GM23338 (cell line): ENCODE results near the gene NUBPL. TPM values are rescaled to one million over a fixed set of nuclear protein-coding genes. Genes with fewer than 3 reads are reported as not detected.

Experiments
- ATAC-seq: fragments of 200-7000 bp; cut with Tn5 transposase; 3 replicates; pipeline ENCODE4 v1.9.1; 2020
- DNase-seq: peaks from one replicate; pipeline ENCODE4 v3.0.0-alpha.2; 2015; ENCODE audit warnings: low spot score
- H2AFZ ChIP-seq: fragments of 200-600 bp; sonication (generic); 2 replicates; pipeline ENCODE4 v1.8.0; 2016; ENCODE audit warnings: antibody characterized with exemption, mild to moderate bottlenecking, moderate library complexity
- H3F3A ChIP-seq: fragments of 200-600 bp; sonication (generic); replicated peaks from 2 replicates; pipeline ENCODE4 v1.8.0; 2017; ENCODE audit warnings: antibody characterized with exemption, mixed run types, low read depth
- H3K27ac ChIP-seq: fragments of 200-600 bp; sonication (generic); 2 replicates; pipeline ENCODE4 v1.6.1; 2016; ENCODE audit warnings: low read depth
- H3K27me3 ChIP-seq: fragments of 200-600 bp; sonication (generic); 2 replicates; pipeline ENCODE4 v1.8.0; 2016; ENCODE audit warnings: mild to moderate bottlenecking, mixed run types, moderate library complexity; ENCODE audit not compliant: insufficient read depth
- H3K36me3 ChIP-seq: fragments of 200-600 bp; sonication (generic); 2 replicates; pipeline ENCODE4 v1.8.0; 2016; ENCODE audit warnings: mild to moderate bottlenecking; ENCODE audit not compliant: insufficient read depth
- H3K4me1 ChIP-seq: fragments of 200-600 bp; sonication (generic); 2 replicates; pipeline ENCODE4 v1.8.0; 2016; ENCODE audit warnings: mild to moderate bottlenecking, moderate library complexity; ENCODE audit not compliant: insufficient read depth
- H3K4me2 ChIP-seq: fragments of 200-600 bp; sonication (generic); 2 replicates; pipeline ENCODE4 v1.7.1; 2017; ENCODE audit warnings: mixed run types
- H3K4me3 ChIP-seq: fragments of 200-600 bp; sonication (generic); 2 replicates; pipeline ENCODE4 v1.6.1; 2016; ENCODE audit warnings: mixed run types
- H3K79me2 ChIP-seq: fragments of 200-600 bp; sonication (generic); replicated peaks from 2 replicates; pipeline ENCODE4 v1.8.0; 2017; ENCODE audit warnings: mild to moderate bottlenecking; ENCODE audit not compliant: insufficient read depth
- H3K9me2 ChIP-seq: fragments of 200-600 bp; sonication (generic); 2 replicates; pipeline ENCODE4 v1.8.0; 2017; ENCODE audit not compliant: insufficient read depth
- H4K20me1 ChIP-seq: fragments of 200-600 bp; sonication (generic); replicated peaks from 2 replicates; pipeline ENCODE4 v1.8.0; 2017; ENCODE audit warnings: mild to moderate bottlenecking; ENCODE audit not compliant: insufficient read depth
- H3K27ac Mint-ChIP-seq: 2 replicates; pipeline ENCODE4 v1.8.0; 2020; ENCODE audit warnings: inconsistent platforms, mild to moderate bottlenecking, moderate library complexity, mixed read lengths
- H3K27me3 Mint-ChIP-seq: 3 replicates; pipeline ENCODE4 v1.8.0; 2022; ENCODE audit warnings: low read depth, mild to moderate bottlenecking, moderate library complexity, mixed read lengths, inconsistent platforms; ENCODE audit not compliant: insufficient read depth, poor library complexity
- H3K36me3 Mint-ChIP-seq: 3 replicates; pipeline ENCODE4 v1.8.0; 2021; ENCODE audit warnings: low read depth, mild to moderate bottlenecking, inconsistent platforms, moderate library complexity, mixed read lengths
- H3K4me1 Mint-ChIP-seq: 3 replicates; pipeline ENCODE4 v1.8.0; 2020; ENCODE audit warnings: mild to moderate bottlenecking, inconsistent platforms, mixed read lengths
- H3K4me3 Mint-ChIP-seq: 3 replicates; pipeline ENCODE4 v1.8.0; 2021; ENCODE audit warnings: moderate library complexity, mild to moderate bottlenecking, inconsistent platforms, mixed read lengths
- H3K9me3 Mint-ChIP-seq: 3 replicates; pipeline ENCODE4 v1.8.0; 2020; ENCODE audit warnings: moderate library complexity, mild to moderate bottlenecking, inconsistent platforms, mixed read lengths
- CREB1 ChIP-seq: fragments of 250-450 bp; sonication (Bioruptor Pico); IDR thresholded peaks from 2 replicates; pipeline ENCODE4 v1.5.0; 2020; ENCODE audit warnings: low read depth, mild to moderate bottlenecking, moderate library complexity
- ETS1 ChIP-seq: IDR thresholded peaks from 2 replicates; pipeline ENCODE4 v1.6.1; 2016; ENCODE audit warnings: antibody characterized with exemption
- NANOG ChIP-seq: IDR thresholded peaks from 2 replicates; pipeline ENCODE4 v1.6.1; 2016; ENCODE audit warnings: antibody characterized with exemption, borderline replicate concordance
- POLR2AphosphoS5 ChIP-seq: IDR thresholded peaks from 2 replicates; pipeline ENCODE4 v1.6.1; 2016; ENCODE audit warnings: antibody characterized with exemption, low read depth
- STAT1 ChIP-seq: IDR thresholded peaks from one replicate; pipeline ENCODE4 v1.6.1; 2016; ENCODE audit warnings: antibody characterized with exemption; ENCODE audit not compliant: unreplicated experiment
- ZNF114 ChIP-seq: fragments of 250-450 bp; sonication (Bioruptor Pico); IDR thresholded peaks from 2 replicates; pipeline ENCODE4 v1.5.0; 2020; ENCODE audit warnings: mild to moderate bottlenecking, moderate library complexity
- long read RNA-seq: library from polyadenylated mRNA; unstranded; transcript quantifications from one replicate; pipeline ENCODE4 v2.0.0, GENCODE V29; 2020; ENCODE audit not compliant: unreplicated experiment
- polyA plus RNA-seq: library from polyadenylated mRNA; unstranded; fragments of >200 nt; fragmentation: Nextera tagmentation; extraction: Ambion mirVana; gene quantifications from 2 replicates; pipeline ENCODE4 v1.2.1, GENCODE V29; 2016
- total RNA-seq: library from RNA; depleted of rRNA; stranded (reverse); fragments of >200 nt; shearing (Covaris generic); gene quantifications from 2 replicates; pipeline ENCODE4 v1.2.3, GENCODE V29; 2014; rRNA removed
- TF ChIP-seq, protein P1 (sequence below): fragments of 250-450 bp; sonication (Bioruptor Pico); IDR thresholded peaks from 2 replicates; pipeline ENCODE4 v1.5.0; 2020; ENCODE audit warnings: mild to moderate bottlenecking, moderate library complexity

The NUBPL gene
- total RNA-seq, result 20.7 and 21.4 TPM in 2 replicates
- polyA plus RNA-seq, result 6.0 and 6.1 TPM in 2 replicates
- long read RNA-seq, transcript NUBPL-201 (11 exons, 3,049 nt), result major isoform, 5 of 7 reads
- long read RNA-seq, partial matches to known transcripts, result 1 of 7 reads
- long read RNA-seq, other reads (novel, unspliced or antisense), result 1 of 7 reads

- no peaks in the 10 kb centered on the region for H3K36me3 ChIP-seq
- peaks cover 6% of the 10 kb centered on the region; the same call in 1 of the 3 replicates for H3K9me3 Mint-ChIP-seq
- peak; percentile 94 for ATAC-seq
- peaks cover 4% of the 10 kb centered on the region; the same call in 2 of the 3 replicates for H3K36me3 Mint-ChIP-seq
- H3F3A ChIP-seq, result no peaks in the 10 kb centered on the region
- peaks cover 5% of the 10 kb centered on the region; the same call in 2 of the 3 replicates for H3K4me1 Mint-ChIP-seq
- H3K27ac Mint-ChIP-seq, result peak within 1 kb of the TSS; percentile 94
- H2AFZ ChIP-seq, result peak within 1 kb of the TSS; percentile 96
- peak within 1 kb of the TSS; percentile 84 for H3K4me2 ChIP-seq
- peak; percentile 97 for DNase-seq
- H3K27me3 ChIP-seq, result no peaks in the 10 kb centered on the region
- H4K20me1 ChIP-seq, result no peaks in the 10 kb centered on the region
- peak within 1 kb of the TSS; percentile 79 for H3K4me3 ChIP-seq
- TF ChIP-seq CREB1 (peak; percentile 100), NANOG (no peak), STAT1 (no peak), ETS1 (0 out of 2 replicates have a peak, but pooled peaks have one; percentile 43), ZNF114 (CRISPR knock-in tag) (no peak), POLR2AphosphoS5 (peak; percentile 66)
- TF ChIP-seq, protein P1, sequence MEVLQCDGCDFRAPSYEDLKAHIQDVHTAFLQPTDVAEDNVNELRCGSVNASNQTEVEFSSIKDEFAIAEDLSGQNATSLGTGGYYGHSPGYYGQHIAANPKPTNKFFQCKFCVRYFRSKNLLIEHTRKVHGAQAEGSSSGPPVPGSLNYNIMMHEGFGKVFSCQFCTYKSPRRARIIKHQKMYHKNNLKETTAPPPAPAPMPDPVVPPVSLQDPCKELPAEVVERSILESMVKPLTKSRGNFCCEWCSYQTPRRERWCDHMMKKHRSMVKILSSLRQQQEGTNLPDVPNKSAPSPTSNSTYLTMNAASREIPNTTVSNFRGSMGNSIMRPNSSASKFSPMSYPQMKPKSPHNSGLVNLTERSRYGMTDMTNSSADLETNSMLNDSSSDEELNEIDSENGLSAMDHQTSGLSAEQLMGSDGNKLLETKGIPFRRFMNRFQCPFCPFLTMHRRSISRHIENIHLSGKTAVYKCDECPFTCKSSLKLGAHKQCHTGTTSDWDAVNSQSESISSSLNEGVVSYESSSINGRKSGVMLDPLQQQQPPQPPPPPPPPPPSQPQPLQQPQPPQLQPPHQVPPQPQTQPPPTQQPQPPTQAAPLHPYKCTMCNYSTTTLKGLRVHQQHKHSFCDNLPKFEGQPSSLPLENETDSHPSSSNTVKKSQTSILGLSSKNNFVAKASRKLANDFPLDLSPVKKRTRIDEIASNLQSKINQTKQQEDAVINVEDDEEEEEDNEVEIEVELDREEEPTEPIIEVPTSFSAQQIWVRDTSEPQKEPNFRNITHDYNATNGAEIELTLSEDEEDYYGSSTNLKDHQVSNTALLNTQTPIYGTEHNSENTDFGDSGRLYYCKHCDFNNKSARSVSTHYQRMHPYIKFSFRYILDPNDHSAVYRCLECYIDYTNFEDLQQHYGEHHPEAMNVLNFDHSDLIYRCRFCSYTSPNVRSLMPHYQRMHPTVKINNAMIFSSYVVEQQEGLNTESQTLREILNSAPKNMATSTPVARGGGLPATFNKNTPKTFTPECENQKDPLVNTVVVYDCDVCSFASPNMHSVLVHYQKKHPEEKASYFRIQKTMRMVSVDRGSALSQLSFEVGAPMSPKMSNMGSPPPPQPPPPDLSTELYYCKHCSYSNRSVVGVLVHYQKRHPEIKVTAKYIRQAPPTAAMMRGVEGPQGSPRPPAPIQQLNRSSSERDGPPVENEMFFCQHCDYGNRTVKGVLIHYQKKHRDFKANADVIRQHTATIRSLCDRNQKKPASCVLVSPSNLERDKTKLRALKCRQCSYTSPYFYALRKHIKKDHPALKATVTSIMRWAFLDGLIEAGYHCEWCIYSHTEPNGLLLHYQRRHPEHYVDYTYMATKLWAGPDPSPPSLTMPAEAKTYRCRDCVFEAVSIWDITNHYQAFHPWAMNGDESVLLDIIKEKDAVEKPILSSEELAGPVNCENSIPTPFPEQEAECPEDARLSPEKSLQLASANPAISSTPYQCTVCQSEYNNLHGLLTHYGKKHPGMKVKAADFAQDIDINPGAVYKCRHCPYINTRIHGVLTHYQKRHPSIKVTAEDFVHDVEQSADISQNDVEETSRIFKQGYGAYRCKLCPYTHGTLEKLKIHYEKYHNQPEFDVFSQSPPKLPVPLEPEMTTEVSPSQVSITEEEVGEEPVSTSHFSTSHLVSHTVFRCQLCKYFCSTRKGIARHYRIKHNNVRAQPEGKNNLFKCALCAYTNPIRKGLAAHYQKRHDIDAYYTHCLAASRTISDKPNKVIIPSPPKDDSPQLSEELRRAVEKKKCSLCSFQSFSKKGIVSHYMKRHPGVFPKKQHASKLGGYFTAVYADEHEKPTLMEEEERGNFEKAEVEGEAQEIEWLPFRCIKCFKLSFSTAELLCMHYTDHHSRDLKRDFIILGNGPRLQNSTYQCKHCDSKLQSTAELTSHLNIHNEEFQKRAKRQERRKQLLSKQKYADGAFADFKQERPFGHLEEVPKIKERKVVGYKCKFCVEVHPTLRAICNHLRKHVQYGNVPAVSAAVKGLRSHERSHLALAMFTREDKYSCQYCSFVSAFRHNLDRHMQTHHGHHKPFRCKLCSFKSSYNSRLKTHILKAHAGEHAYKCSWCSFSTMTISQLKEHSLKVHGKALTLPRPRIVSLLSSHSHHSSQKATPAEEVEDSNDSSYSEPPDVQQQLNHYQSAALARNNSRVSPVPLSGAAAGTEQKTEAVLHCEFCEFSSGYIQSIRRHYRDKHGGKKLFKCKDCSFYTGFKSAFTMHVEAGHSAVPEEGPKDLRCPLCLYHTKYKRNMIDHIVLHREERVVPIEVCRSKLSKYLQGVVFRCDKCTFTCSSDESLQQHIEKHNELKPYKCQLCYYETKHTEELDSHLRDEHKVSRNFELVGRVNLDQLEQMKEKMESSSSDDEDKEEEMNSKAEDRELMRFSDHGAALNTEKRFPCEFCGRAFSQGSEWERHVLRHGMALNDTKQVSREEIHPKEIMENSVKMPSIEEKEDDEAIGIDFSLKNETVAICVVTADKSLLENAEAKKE (CRISPR knock-in tag), result no peak
- no peaks in the 10 kb centered on the region for H3K9me2 ChIP-seq
- H3K4me3 Mint-ChIP-seq, result peak within 1 kb of the TSS; percentile 94
- H3K27ac ChIP-seq, result no peak within 1 kb of the TSS
- H3K27me3 Mint-ChIP-seq, result peaks cover 10% of the 10 kb centered on the region
- no peaks in the 10 kb centered on the region for H3K79me2 ChIP-seq
- peaks cover 5% of the 10 kb centered on the region for H3K4me1 ChIP-seq
These were observed at the start of gene NUBPL for GRCh38 chr14:31561155-31561846. Gene NUBPL, plus strand, starts transcription at chr14:31561404. Its CDS starts 36 bp downstream, at chr14:31561440.
